Testis (tissue), 2 donors: Measurements from ENCODE around the gene GPS1.

Experiments
- CTCF ChIP-seq, 3 experiments: fragments of 450-650 bp in 2 of 3; fragments of 200-600 bp in 1 of 3; sonication (generic) in 1 of 3; IDR thresholded peaks; one replicate each; pipeline ENCODE4 v1.5.1; 2016 to 2019; ENCODE audit warnings: antibody characterized with exemption in 3 of 3, mild to moderate bottlenecking in 2 of 3, moderate library complexity in 1 of 3
- POLR2A ChIP-seq: fragments of 450-650 bp; IDR thresholded peaks from one replicate; pipeline ENCODE4 v1.6.1; 2017; ENCODE audit warnings: antibody characterized with exemption, mild to moderate bottlenecking, moderate library complexity

GRCh38 chr17:82060001-82060380 lies 8.3 kb downstream of the GPS1 start:
- TF ChIP-seq CTCF (IDR thresholded peaks at IDR 0.05) (no peak), POLR2A (no peak)
